Measurements from ENCODE around the gene PARK7. TPM values are rescaled to one million over a fixed set of nuclear protein-coding genes. Genes with fewer than 3 reads are reported as not detected.

PARK7 gene
- total and polyA plus RNA-seq, 4 donors: 178 to 435 (median 375) TPM

- H3K27ac ChIP-seq (ENCODE audit: low read depth, low read length): no peak overlapping the region
- WGBS (ENCODE audit: insufficient coverage): 74% methylated on average over 6 of the region's 6 CpGs
- no peaks in the 10 kb centered on the region for H3K4me1 ChIP-seq (ENCODE audit: control insufficient read depth, insufficient read depth, low read length)
- no peaks in the 10 kb centered on the region for H3K9me3 ChIP-seq (ENCODE audit: control insufficient read depth, insufficient read depth, low read length)
- H3K4me3 ChIP-seq (ENCODE audit: low read depth, low read length): no peak overlapping the region
- DNase-seq (ENCODE audit: low read depth in 4 of 6, low spot score in 6 of 6): peak in 2 of 6 donors; percentile 45 to 52
- H3K27me3 ChIP-seq (ENCODE audit: control insufficient read depth, insufficient read depth, low read length): no peaks in the 10 kb centered on the region
- H3K36me3 ChIP-seq (ENCODE audit: control insufficient read depth, insufficient read depth, low read length): peaks cover 57% of the 10 kb centered on the region
Observed at GRCh38 chr1:7971024-7971423, 9.5 kb downstream of the PARK7 start.

- Histone ChIP-seq H3K27me3 (ENCODE audit: control insufficient read depth, insufficient read depth, low read length) (no peaks in the 10 kb centered on the region), H3K27ac (ENCODE audit: low read depth, low read length) (no peak overlapping the region), H3K4me1 (ENCODE audit: control insufficient read depth, insufficient read depth, low read length) (no peaks in the 10 kb centered on the region), H3K4me3 (ENCODE audit: low read depth, low read length) (no peak overlapping the region), H3K9me3 (ENCODE audit: control insufficient read depth, insufficient read depth, low read length) (no peaks in the 10 kb centered on the region), H3K36me3 (ENCODE audit: control insufficient read depth, insufficient read depth, low read length) (peaks cover 54% of the 10 kb centered on the region)
- 100% methylated on average over 4 of the region's 5 CpGs for WGBS (ENCODE audit: insufficient coverage)
- no peak for DNase-seq (ENCODE audit: low read depth in 4 of 6, low spot score in 6 of 6)
Observed at GRCh38 chr1:7972285-7972684, 10.8 kb downstream of the PARK7 start.

GRCh38 chr1:7973086-7973485 lies 11.6 kb downstream of the PARK7 start:
- Histone ChIP-seq H3K4me3 (ENCODE audit: low read depth, low read length) (no peak overlapping the region), H3K27me3 (ENCODE audit: control insufficient read depth, insufficient read depth, low read length) (no peaks in the 10 kb centered on the region), H3K27ac (ENCODE audit: low read depth, low read length) (no peak overlapping the region), H3K4me1 (ENCODE audit: control insufficient read depth, insufficient read depth, low read length) (no peaks in the 10 kb centered on the region), H3K9me3 (ENCODE audit: control insufficient read depth, insufficient read depth, low read length) (no peaks in the 10 kb centered on the region), H3K36me3 (ENCODE audit: control insufficient read depth, insufficient read depth, low read length) (peaks cover 54% of the 10 kb centered on the region)
- no peak for DNase-seq (ENCODE audit: low read depth in 4 of 6, low spot score in 6 of 6)
- 82% methylated on average over 2 of the region's 2 CpGs for WGBS (ENCODE audit: insufficient coverage)

GRCh38 chr1:7975212-7975865 lies 13.8 kb downstream of the PARK7 start:
- Histone ChIP-seq H3K36me3 (ENCODE audit: control insufficient read depth, insufficient read depth, low read length) (peaks cover 60% of the 10 kb centered on the region), H3K27ac (ENCODE audit: low read depth, low read length) (no peak overlapping the region)

GRCh38 chr1:7980984-7981383 lies 19.5 kb downstream of the PARK7 start:
- DNase-seq (ENCODE audit: low read depth in 4 of 6, low spot score in 6 of 6): no peak
- WGBS (ENCODE audit: insufficient coverage): 100% methylated on average over 4 of the region's 7 CpGs
- Histone ChIP-seq H3K27ac (ENCODE audit: low read depth, low read length) (no peak overlapping the region), H3K4me3 (ENCODE audit: low read depth, low read length) (no peak overlapping the region), H3K27me3 (ENCODE audit: control insufficient read depth, insufficient read depth, low read length) (no peaks in the 10 kb centered on the region), H3K4me1 (ENCODE audit: control insufficient read depth, insufficient read depth, low read length) (no peaks in the 10 kb centered on the region), H3K9me3 (ENCODE audit: control insufficient read depth, insufficient read depth, low read length) (no peaks in the 10 kb centered on the region), H3K36me3 (ENCODE audit: control insufficient read depth, insufficient read depth, low read length) (peaks cover 53% of the 10 kb centered on the region)

More at GRCh38 chr1:7975212-7975865, 13.8 kb downstream of the PARK7 start:
- H3K27me3 ChIP-seq (ENCODE audit: control insufficient read depth, insufficient read depth, low read length): no peaks in the 10 kb centered on the region
- no peaks in the 10 kb centered on the region for H3K9me3 ChIP-seq (ENCODE audit: control insufficient read depth, insufficient read depth, low read length)
- H3K4me3 ChIP-seq (ENCODE audit: low read depth, low read length): no peak overlapping the region
- WGBS (ENCODE audit: insufficient coverage): 30% methylated on average over 2 of the region's 8 CpGs
- peak in 3 of 6 donors; percentile 53 to 85 (median 74) for DNase-seq (ENCODE audit: low read depth in 4 of 6, low spot score in 6 of 6)
- H3K4me1 ChIP-seq (ENCODE audit: control insufficient read depth, insufficient read depth, low read length): no peaks in the 10 kb centered on the region

GRCh38 chr1:7983086-7983778 lies 21.7 kb downstream of the PARK7 start:
- H3K4me1 ChIP-seq (ENCODE audit: control insufficient read depth, insufficient read depth, low read length): no peaks in the 10 kb centered on the region
- H3K9me3 ChIP-seq (ENCODE audit: control insufficient read depth, insufficient read depth, low read length): no peaks in the 10 kb centered on the region
- 95% methylated on average over 15 of the region's 15 CpGs for WGBS (ENCODE audit: insufficient coverage)
- H3K27ac ChIP-seq (ENCODE audit: low read depth, low read length): no peak overlapping the region
- no peaks in the 10 kb centered on the region for H3K27me3 ChIP-seq (ENCODE audit: control insufficient read depth, insufficient read depth, low read length)
- H3K4me3 ChIP-seq (ENCODE audit: low read depth, low read length): no peak overlapping the region
- no peak for DNase-seq (ENCODE audit: low read depth in 4 of 6, low spot score in 6 of 6)
- H3K36me3 ChIP-seq (ENCODE audit: control insufficient read depth, insufficient read depth, low read length): peaks cover 65% of the 10 kb centered on the region

- Histone ChIP-seq H3K4me3 (ENCODE audit: low read depth, low read length) (no peak overlapping the region), H3K9me3 (ENCODE audit: control insufficient read depth, insufficient read depth, low read length) (no peaks in the 10 kb centered on the region), H3K4me1 (ENCODE audit: control insufficient read depth, insufficient read depth, low read length) (no peaks in the 10 kb centered on the region), H3K27ac (ENCODE audit: low read depth, low read length) (no peak overlapping the region), H3K36me3 (ENCODE audit: control insufficient read depth, insufficient read depth, low read length) (peaks cover 49% of the 10 kb centered on the region), H3K27me3 (ENCODE audit: control insufficient read depth, insufficient read depth, low read length) (no peaks in the 10 kb centered on the region)
- DNase-seq (ENCODE audit: low read depth in 4 of 6, low spot score in 6 of 6): peak in 1 of 6 donors; percentile 49
- WGBS (ENCODE audit: insufficient coverage): 33% methylated on average over 9 of the region's 15 CpGs
Observed at GRCh38 chr1:7984811-7985210, 23.3 kb downstream of the PARK7 start.

GRCh38 chr1:7985851-7986612 lies 24.5 kb downstream of the PARK7 start:
- Histone ChIP-seq H3K36me3 (ENCODE audit: control insufficient read depth, insufficient read depth, low read length) (peaks cover 46% of the 10 kb centered on the region), H3K27me3 (ENCODE audit: control insufficient read depth, insufficient read depth, low read length) (no peaks in the 10 kb centered on the region)

GRCh38 chr1:7987528-7987927 lies 26.0 kb downstream of the PARK7 start:
- WGBS (ENCODE audit: insufficient coverage): 97% methylated on average over 6 of the region's 7 CpGs
- Histone ChIP-seq H3K4me3 (ENCODE audit: low read depth, low read length) (no peak overlapping the region), H3K4me1 (ENCODE audit: control insufficient read depth, insufficient read depth, low read length) (no peaks in the 10 kb centered on the region), H3K9me3 (ENCODE audit: control insufficient read depth, insufficient read depth, low read length) (no peaks in the 10 kb centered on the region), H3K27ac (ENCODE audit: low read depth, low read length) (no peak overlapping the region), H3K36me3 (ENCODE audit: control insufficient read depth, insufficient read depth, low read length) (peaks cover 43% of the 10 kb centered on the region), H3K27me3 (ENCODE audit: control insufficient read depth, insufficient read depth, low read length) (no peaks in the 10 kb centered on the region)
- no peak for DNase-seq (ENCODE audit: low read depth in 4 of 6, low spot score in 6 of 6)

More at GRCh38 chr1:7985851-7986612, 24.5 kb downstream of the PARK7 start:
- no peak overlapping the region for H3K4me3 ChIP-seq (ENCODE audit: low read depth, low read length)
- 87% methylated on average over 11 of the region's 15 CpGs for WGBS (ENCODE audit: insufficient coverage)
- no peaks in the 10 kb centered on the region for H3K9me3 ChIP-seq (ENCODE audit: control insufficient read depth, insufficient read depth, low read length)
- no peak overlapping the region for H3K27ac ChIP-seq (ENCODE audit: low read depth, low read length)
- DNase-seq (ENCODE audit: low read depth in 4 of 6, low spot score in 6 of 6): no peak
- H3K4me1 ChIP-seq (ENCODE audit: control insufficient read depth, insufficient read depth, low read length): no peaks in the 10 kb centered on the region

Data from spinal cord (tissue), 10 donors.